Measurements from ENCODE around the gene PGAP2. TPM values are rescaled to one million over a fixed set of nuclear protein-coding genes. Genes with fewer than 3 reads are reported as not detected.

PGAP2 gene
- total and polyA plus RNA-seq, 2 of the 13 experiments (the other 11 are each of a cell fraction or from before 2014, with no cell fraction given): 21.5 to 47.8 TPM

DNA sequence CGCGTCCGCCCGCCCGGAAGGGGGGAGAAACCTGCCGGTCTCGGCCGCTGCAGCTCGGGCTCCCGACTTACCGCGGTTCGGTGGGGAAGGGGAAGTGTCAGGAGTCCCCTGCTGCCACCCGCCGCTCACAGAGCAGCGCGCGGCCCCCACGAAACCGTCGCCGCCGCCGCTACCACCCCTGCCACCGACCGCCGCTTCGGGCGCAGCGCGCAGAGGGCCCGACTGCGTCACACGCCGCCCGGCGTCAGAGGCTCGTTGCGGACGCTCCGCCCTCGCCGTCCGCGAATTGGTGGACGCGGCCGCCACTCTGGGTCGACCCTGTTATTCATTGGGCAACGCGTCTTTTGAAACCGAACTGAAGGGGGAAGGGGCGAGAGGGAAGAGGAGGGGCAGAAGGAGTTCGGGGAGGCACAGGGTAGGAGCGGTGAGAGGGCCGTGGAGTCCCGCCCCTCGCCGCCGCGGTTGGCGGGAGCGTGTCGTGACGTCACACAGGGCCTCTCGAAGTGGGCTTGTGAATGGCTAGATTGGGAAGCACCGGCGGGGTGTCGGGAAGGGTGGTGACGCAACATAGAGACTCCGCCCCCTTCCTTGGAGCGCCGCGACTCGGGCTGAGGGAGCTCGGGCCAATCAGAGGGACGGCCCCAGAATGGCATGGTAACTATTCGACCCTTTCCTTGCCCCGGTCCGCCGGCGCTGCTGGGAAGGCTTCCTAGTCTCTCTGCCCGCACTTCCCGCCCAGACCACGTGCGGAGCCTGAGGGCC lies 10.8 kb upstream of the PGAP2 start, which contains the start of gene NUP98 (continued):
- TF ChIP-seq KLF15 (CRISPR knock-in tag; IDR thresholded peaks at IDR 0.05; ENCODE audit: borderline replicate concordance) (0 out of 2 replicates have a peak, but pooled peaks have one; percentile 82), RAD51 (IDR thresholded peaks at IDR 0.05; ENCODE audit: borderline replicate concordance) (no peak), ZBTB38 (CRISPR knock-in tag; IDR thresholded peaks at IDR 0.05) (peak; percentile 56), ZNF235 (CRISPR knock-in tag; IDR thresholded peaks at IDR 0.05; ENCODE audit: borderline replicate concordance) (0 out of 2 replicates have a peak, but pooled peaks have one; percentile 30), ZNF136 (CRISPR knock-in tag; IDR thresholded peaks at IDR 0.05; ENCODE audit: low read depth) (0 out of 2 replicates have a peak, but pooled peaks have one; percentile 25), HOXA3 (CRISPR knock-in tag; IDR thresholded peaks at IDR 0.05) (peak; percentile 98), ZNF678 (CRISPR knock-in tag; IDR thresholded peaks at IDR 0.05) (peak; percentile 68; the same call in 1 of the 2 replicates), ZNF44 (CRISPR knock-in tag; IDR thresholded peaks at IDR 0.05) (no peak), ZNF781 (CRISPR knock-in tag; IDR thresholded peaks at IDR 0.05; ENCODE audit: borderline replicate concordance, not compliant biosample characterization) (peak; percentile 71)
- TF ChIP-seq, protein P1, sequence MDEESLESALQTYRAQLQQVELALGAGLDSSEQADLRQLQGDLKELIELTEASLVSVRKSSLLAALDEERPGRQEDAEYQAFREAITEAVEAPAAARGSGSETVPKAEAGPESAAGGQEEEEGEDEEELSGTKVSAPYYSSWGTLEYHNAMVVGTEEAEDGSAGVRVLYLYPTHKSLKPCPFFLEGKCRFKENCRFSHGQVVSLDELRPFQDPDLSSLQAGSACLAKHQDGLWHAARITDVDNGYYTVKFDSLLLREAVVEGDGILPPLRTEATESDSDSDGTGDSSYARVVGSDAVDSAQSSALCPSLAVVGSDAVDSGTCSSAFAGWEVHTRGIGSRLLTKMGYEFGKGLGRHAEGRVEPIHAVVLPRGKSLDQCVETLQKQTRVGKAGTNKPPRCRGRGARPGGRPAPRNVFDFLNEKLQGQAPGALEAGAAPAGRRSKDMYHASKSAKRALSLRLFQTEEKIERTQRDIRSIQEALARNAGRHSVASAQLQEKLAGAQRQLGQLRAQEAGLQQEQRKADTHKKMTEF (CRISPR knock-in tag; IDR thresholded peaks at IDR 0.05): peak; percentile 79
- TF ChIP-seq, protein P2, sequence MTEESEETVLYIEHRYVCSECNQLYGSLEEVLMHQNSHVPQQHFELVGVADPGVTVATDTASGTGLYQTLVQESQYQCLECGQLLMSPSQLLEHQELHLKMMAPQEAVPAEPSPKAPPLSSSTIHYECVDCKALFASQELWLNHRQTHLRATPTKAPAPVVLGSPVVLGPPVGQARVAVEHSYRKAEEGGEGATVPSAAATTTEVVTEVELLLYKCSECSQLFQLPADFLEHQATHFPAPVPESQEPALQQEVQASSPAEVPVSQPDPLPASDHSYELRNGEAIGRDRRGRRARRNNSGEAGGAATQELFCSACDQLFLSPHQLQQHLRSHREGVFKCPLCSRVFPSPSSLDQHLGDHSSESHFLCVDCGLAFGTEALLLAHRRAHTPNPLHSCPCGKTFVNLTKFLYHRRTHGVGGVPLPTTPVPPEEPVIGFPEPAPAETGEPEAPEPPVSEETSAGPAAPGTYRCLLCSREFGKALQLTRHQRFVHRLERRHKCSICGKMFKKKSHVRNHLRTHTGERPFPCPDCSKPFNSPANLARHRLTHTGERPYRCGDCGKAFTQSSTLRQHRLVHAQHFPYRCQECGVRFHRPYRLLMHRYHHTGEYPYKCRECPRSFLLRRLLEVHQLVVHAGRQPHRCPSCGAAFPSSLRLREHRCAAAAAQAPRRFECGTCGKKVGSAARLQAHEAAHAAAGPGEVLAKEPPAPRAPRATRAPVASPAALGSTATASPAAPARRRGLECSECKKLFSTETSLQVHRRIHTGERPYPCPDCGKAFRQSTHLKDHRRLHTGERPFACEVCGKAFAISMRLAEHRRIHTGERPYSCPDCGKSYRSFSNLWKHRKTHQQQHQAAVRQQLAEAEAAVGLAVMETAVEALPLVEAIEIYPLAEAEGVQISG (CRISPR knock-in tag; IDR thresholded peaks at IDR 0.05): peak; percentile 68
- TF ChIP-seq, protein P3, sequence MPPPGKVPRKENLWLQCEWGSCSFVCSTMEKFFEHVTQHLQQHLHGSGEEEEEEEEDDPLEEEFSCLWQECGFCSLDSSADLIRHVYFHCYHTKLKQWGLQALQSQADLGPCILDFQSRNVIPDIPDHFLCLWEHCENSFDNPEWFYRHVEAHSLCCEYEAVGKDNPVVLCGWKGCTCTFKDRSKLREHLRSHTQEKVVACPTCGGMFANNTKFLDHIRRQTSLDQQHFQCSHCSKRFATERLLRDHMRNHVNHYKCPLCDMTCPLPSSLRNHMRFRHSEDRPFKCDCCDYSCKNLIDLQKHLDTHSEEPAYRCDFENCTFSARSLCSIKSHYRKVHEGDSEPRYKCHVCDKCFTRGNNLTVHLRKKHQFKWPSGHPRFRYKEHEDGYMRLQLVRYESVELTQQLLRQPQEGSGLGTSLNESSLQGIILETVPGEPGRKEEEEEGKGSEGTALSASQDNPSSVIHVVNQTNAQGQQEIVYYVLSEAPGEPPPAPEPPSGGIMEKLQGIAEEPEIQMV (CRISPR knock-in tag; IDR thresholded peaks at IDR 0.05; ENCODE audit: low read depth): peak; percentile 82
- TF ChIP-seq, protein P4, sequence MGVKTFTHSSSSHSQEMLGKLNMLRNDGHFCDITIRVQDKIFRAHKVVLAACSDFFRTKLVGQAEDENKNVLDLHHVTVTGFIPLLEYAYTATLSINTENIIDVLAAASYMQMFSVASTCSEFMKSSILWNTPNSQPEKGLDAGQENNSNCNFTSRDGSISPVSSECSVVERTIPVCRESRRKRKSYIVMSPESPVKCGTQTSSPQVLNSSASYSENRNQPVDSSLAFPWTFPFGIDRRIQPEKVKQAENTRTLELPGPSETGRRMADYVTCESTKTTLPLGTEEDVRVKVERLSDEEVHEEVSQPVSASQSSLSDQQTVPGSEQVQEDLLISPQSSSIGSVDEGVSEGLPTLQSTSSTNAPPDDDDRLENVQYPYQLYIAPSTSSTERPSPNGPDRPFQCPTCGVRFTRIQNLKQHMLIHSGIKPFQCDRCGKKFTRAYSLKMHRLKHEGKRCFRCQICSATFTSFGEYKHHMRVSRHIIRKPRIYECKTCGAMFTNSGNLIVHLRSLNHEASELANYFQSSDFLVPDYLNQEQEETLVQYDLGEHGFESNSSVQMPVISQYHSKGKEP (CRISPR knock-in tag; IDR thresholded peaks at IDR 0.05): peak; percentile 81; the same call in 1 of the 2 replicates
- TF ChIP-seq, protein P5, sequence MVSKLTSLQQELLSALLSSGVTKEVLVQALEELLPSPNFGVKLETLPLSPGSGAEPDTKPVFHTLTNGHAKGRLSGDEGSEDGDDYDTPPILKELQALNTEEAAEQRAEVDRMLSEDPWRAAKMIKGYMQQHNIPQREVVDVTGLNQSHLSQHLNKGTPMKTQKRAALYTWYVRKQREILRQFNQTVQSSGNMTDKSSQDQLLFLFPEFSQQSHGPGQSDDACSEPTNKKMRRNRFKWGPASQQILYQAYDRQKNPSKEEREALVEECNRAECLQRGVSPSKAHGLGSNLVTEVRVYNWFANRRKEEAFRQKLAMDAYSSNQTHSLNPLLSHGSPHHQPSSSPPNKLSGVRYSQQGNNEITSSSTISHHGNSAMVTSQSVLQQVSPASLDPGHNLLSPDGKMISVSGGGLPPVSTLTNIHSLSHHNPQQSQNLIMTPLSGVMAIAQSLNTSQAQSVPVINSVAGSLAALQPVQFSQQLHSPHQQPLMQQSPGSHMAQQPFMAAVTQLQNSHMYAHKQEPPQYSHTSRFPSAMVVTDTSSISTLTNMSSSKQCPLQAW (CRISPR knock-in tag; IDR thresholded peaks at IDR 0.05): no peak
- TF ChIP-seq, protein P6, sequence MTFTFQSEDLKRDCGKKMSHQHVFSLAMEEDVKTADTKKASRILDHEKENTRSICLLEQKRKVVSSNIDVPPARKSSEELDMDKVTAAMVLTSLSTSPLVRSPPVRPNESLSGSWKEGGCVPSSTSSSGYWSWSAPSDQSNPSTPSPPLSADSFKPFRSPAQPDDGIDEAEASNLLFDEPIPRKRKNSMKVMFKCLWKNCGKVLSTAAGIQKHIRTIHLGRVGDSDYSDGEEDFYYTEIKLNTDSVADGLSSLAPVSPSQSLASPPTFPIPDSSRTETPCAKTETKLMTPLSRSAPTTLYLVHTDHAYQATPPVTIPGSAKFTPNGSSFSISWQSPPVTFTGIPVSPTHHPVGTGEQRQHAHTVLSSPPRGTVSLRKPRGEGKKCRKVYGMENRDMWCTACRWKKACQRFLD (CRISPR knock-in tag; IDR thresholded peaks at IDR 0.05; ENCODE audit: borderline replicate concordance): peak; percentile 94

Measured in HepG2 (cell line).